HG03159 (cell line): Measurements from ENCODE around the gene NEURL2.
"Not testable (repeated sequence)": the region's sequence is repeated elsewhere in the genome, so short reads cannot be mapped to it uniquely, and the experiment has no call there.

ENCODE experiments used
- ATAC-seq: cut with Tn5 transposase; IDR thresholded peaks from one replicate; pipeline ENCODE4 v1.9.1; 2021; ENCODE audit warnings: mild to moderate bottlenecking, moderate library complexity; ENCODE audit not compliant: unreplicated experiment

The NEURL2 gene

GRCh38 chr20:45901332-45901731, 10.3 kb upstream of the NEURL2 start:
- ATAC-seq: not testable (repeated sequence)

DNA sequence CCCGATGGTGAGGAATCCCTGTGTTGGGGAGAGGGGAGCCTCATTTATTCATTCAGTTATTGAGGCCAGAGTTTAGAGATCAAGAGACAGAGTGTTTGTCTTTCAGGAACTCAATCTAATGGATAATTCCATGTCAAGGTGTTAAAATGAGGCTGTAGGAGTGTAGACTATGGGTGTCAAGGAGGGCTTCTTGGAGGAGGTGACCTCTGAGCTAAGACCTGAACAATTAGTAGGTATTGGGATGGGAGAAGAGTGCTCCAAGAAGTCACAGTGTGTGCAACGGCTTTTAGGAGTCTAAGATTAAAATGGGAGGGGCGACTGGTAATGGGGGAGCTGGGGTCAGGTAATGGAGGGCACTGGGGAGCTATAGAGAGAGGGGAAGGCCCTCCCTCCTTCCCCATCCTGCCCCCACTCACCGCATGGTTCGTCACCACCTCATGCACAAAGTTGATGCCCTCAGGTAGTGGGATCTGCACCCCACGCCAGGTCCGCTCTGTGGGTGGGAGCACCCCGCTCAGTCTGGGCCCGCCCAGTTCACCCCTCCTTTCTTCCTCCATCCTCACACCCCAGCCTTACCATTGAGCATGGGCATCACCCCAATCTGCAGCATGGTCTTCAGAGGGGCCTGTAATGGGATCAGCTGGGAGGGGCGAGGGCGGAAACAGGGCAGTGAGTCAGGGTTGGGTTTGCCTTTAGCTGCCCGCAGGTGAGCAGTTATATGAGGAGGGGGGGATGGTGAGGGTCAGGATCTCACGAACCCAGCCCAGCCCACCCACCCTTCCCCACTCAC, 8.2 kb upstream of the NEURL2 start:
- ATAC-seq: no peak

DNA sequence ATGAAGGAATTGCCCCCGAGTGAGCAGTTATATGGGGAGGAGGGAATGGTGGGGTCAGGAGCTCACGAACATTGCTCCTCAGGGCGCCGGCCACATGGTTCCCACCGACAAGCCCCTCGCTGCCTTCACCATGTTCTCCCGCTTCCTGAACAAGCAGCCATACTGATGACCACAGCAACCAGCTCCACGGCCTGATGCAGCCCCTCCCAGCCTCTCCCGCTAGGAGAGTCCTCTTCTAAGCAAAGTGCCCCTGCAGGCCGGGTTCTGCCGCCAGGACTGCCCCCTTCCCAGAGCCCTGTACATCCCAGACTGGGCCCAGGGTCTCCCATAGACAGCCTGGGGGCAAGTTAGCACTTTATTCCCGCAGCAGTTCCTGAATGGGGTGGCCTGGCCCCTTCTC, 7.3 kb upstream of the NEURL2 start:
- no peak for ATAC-seq

DNA sequence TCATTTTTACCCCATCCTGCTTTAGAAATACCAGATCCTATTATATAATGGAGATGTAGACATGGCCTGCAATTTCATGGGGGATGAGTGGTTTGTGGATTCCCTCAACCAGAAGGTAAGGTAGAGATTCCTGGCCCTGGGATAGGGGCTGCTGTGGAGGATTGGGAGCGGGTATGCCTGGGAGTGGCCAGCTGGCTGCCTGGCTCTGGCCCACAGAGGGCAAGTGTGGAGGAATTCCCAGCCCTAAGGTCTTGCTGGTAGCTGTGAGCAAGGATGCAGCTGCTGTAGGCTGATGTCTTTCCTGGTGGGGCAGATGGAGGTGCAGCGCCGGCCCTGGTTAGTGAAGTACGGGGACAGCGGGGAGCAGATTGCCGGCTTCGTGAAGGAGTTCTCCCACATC, 6.7 kb upstream of the NEURL2 start:
- no peak for ATAC-seq

GRCh38 chr20:45897289-45897688, 6.3 kb upstream of the NEURL2 start:
- no peak for ATAC-seq

- no peak for ATAC-seq
Observed at GRCh38 chr20:45896641-45897161, 5.7 kb upstream of the NEURL2 start.

- no peak for ATAC-seq
Observed at GRCh38 chr20:45894797-45895196, 3.8 kb upstream of the NEURL2 start.

DNA sequence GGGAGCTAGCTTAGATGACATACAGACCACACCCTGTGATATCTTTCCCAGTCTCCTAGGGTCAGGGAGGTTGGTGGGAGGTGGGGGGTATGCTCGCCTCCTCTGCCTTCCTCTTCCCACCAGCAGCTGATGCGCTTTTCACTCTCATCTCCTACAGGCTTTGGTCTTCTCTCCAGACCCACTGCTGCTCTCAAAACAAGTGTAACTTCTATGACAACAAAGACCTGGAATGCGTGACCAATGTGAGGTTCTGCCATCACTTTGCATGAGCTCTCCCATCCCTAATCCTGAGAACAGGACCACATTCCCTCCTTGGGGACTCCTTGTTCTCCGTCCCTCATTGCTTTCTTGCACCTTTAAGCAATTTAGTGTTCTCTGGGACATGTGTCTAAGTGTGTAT, 2.8 kb upstream of the NEURL2 start:
- ATAC-seq: no peak

- no peak for ATAC-seq
Observed at GRCh38 chr20:45892828-45893500, 2.0 kb upstream of the NEURL2 start.

- ATAC-seq: no peak
Observed at GRCh38 chr20:45892049-45892825, 1.2 kb upstream of the NEURL2 start.

DNA sequence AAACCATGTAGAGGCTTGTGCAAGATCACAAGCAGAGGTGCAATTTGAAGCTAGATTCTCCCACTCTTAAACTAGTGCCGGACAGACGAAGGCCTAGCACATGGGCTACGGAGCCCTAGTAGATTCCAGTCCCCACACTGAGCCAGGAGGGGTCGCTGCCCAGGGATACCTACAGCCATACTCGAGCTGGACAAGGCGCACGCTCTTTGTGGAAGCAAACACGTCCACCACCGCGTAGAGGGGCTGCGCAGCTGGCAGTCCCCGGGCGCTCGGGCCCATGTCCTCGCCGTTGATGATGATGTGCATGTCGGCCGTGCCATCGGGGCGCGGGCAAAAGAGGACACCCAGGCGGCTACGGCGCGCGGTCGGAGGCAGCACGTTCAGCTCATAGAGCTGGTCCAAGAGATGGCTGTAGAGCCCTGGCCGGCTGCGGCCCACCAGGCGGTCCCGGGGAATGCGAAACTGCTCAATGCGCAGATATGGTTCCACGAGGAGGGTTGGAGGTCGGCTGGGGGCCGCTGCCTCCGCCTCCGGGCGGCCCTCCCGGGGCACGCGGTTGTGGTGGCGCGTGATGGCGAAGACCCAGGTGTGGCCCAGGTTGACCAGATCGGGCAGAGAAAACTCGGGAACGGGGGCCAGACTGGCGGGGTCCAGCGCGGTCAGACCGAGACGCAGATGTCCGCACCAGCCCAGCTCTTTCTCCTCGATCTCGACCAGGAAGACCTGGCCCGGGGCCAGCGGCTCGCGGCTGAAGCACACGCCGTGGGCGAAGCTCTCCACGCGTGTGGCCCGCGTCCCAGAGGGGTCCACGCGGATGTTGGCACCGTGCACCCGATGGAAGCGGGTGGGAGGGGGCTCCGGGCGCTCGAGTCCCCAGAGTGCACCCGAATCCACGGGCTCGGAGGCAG, 677 bp downstream of the NEURL2 start:
- ATAC-seq: peak; percentile 24

DNA sequence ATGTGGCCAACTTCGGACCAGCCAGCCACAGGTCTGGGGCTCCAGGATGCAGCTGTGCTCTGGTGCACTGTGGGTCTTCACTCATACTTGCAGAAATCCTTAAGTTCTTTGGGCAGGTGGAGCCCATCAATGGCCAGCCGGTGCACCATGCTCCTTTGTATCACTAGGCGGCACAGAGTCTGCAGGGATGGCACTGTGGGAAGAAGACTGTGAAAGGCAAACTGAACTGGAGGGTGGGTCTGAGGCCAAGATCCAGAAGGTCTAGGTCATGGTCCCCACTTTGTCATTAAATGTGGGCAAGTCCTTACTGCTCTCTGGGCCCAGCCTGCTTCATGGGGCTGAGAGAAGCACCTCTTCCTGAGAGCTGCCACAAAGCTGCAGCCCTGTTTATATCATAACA, 2.3 kb downstream of the NEURL2 start:
- ATAC-seq: no peak

DNA sequence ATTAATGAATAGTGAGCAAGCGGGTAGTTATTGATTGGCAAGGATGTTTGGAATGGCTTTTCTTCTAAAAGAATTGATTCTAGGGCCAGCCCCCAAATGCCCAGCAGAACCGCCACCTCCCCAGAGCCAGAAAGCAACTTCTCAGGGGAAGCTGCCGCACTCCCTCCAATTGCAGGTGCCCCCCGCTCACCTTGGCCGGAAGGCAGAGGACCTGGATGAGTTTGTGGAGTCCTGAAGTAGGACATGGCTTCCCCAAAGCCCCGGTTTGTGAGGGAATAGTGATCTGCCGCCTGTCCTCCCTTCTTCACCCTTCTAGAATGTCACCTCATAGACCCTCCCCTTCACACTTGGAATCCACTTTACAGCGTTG, 3.7 kb downstream of the NEURL2 start, which contains the start of gene SPATA25:
Gene SPATA25, minus strand, starts transcription at position 277 of the 370 bp plus-strand sequence. Its CDS starts 32 bp downstream, at position 245.
- ATAC-seq: no peak

GRCh38 chr20:45886590-45887345, 4.2 kb downstream of the NEURL2 start:
- ATAC-seq: no peak

GRCh38 chr20:45883100-45883469, 7.9 kb downstream of the NEURL2 start:
- ATAC-seq: no peak

DNA sequence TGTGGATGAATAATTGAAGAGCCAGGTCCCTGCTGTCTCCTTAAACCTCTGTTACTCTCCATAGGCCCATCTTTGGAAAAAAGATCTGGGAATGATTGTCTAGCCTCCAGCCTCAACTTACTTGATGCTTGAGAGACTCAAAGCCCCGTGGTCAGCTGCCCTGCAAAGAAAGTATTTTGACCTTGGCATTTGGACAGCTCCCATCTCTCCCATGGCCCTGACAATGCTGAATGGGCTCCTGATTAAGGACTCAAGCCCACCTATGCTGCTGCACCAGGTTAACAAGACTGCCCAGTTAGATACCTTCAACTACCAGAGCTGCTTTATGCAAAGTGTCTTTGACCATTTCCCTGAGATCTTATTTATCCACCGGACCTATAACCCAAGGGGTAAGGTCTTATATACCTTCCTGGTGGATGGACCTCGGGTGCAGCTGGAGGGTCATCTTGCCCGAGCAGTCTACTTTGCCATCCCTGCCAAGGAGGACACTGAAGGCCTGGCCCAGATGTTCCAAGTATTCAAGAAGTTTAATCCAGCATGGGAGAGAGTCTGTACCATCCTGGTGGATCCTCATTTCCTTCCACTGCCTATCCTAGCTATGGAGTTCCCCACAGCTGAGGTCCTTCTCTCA, 8.4 kb downstream of the NEURL2 start:
- ATAC-seq: no peak

GRCh38 chr20:45880988-45881788, 9.8 kb downstream of the NEURL2 start, which contains the start of gene ZSWIM1:
TSS of gene ZSWIM1 (plus strand) at chr20:45881227. CDS start at chr20:45882593, 1,366 bp downstream.
- ATAC-seq: peak; percentile 98

GRCh38 chr20:45878076-45878761, 12.8 kb downstream of the NEURL2 start:
- ATAC-seq: no peak
